ENCODE results near the gene MXD3. TPM values are rescaled to one million over a fixed set of nuclear protein-coding genes. Genes with fewer than 3 reads are reported as not detected.

The MXD3 gene
- total and polyA plus RNA-seq, 2 of the 4 experiments (the other 2 are of a cell fraction), result 7.3 to 12.9 TPM

- H3K27me3 ChIP-seq (ENCODE audit: control insufficient read depth, insufficient read depth, low read length), result no peaks in the 10 kb centered on the region
- H3K18ac ChIP-seq (ENCODE audit: low read depth, low read length), result no peak overlapping the region
- no peak overlapping the region for H2BK15ac ChIP-seq (ENCODE audit: low read depth, low read length)
- dilution Hi-C loops (cut with HindIII; ENCODE audit: low sequenced_read_pairs, unreplicated experiment) (no loop called here), in situ Hi-C loops (cut with MboI; ENCODE audit: low sequenced_read_pairs) (no loop called here), intact Hi-C loops (cut with micrococcal nuclease) (no loop called here)
- no peak overlapping the region for H3K14ac ChIP-seq (replicated peaks; ENCODE audit: low read depth, low read length)
- POLR2A ChIA-PET (ENCODE audit: unreplicated experiment), result no interaction called here
- no peak overlapping the region for H4K8ac ChIP-seq (ENCODE audit: low read depth in 2 of 2, low read length in 2 of 2)
- 95% methylated on average over 18 of the region's 35 CpGs; no CpG with 5 or more reads in 1 of the 2 experiments for whole genome bisulfite sequencing, 2 experiments (ENCODE audit: extremely low coverage in 2 of 2, insufficient read length in 1 of 2)
- H3K4me1 ChIP-seq (ENCODE audit: control insufficient read depth, insufficient read depth, low read length), result no peaks in the 10 kb centered on the region
- H2AK9ac ChIP-seq (replicated peaks; ENCODE audit: low read depth, low read length, poor library complexity), result no peak overlapping the region
- H3K9me1 ChIP-seq (ENCODE audit: insufficient read depth, low read length), result no peaks in the 10 kb centered on the region
- ATAC-seq (ENCODE audit: low read depth) (no peak), DNase-seq (no peak)
- no peak overlapping the region for H3K56ac ChIP-seq (ENCODE audit: extremely low read depth, insufficient read depth, low read length)
- BruUV-seq (replicated peaks), result no TSS peak
- H4K20me1 ChIP-seq (ENCODE audit: insufficient read depth, low read length), result no peaks in the 10 kb centered on the region; the same call in 1 of the 2 replicates
- no peak overlapping the region for H4K5ac ChIP-seq (ENCODE audit: low read depth, low read length)
- no peak overlapping the region for H2BK20ac ChIP-seq (ENCODE audit: low read depth, low read length)
- H2BK5ac ChIP-seq (ENCODE audit: low read depth, low read length, poor library complexity, severe bottlenecking), result no peak overlapping the region
- H3K27ac ChIP-seq (ENCODE audit: insufficient read depth, low read length), result no peak overlapping the region
- H3K9ac ChIP-seq (ENCODE audit: low read depth, low read length), result no peak overlapping the region
- H3K4me3 ChIP-seq (ENCODE audit: insufficient read depth, low read depth, low read length), result no peak overlapping the region
- no peak overlapping the region for H2AK5ac ChIP-seq (ENCODE audit: low read depth, low read length)
- peaks cover 73% of the 10 kb centered on the region for H3K36me3 ChIP-seq (ENCODE audit: control insufficient read depth, insufficient read depth, low read length)
- no peak for TF ChIP-seq CTCF (conservative IDR thresholded peaks at IDR 0.05; ENCODE audit: low read depth, low read length)
- TF ChIP-seq ELK1 (IDR thresholded peaks at IDR 0.05; ENCODE audit: borderline replicate concordance, low read depth, low read length), result no peak
- no peak for TF ChIP-seq MAFK (IDR thresholded peaks at IDR 0.05; ENCODE audit: low read depth, low read length)
- no peak for TF ChIP-seq RFX5 (IDR thresholded peaks at IDR 0.05; ENCODE audit: low read depth, low read length)
- no peak for TF ChIP-seq POLR2A (IDR thresholded peaks at IDR 0.05; ENCODE audit: low read depth, low read length)
- TF ChIP-seq CEBPB (IDR thresholded peaks at IDR 0.05; ENCODE audit: low read depth, low read length), result no peak
- TF ChIP-seq RAD21 (IDR thresholded peaks at IDR 0.05; ENCODE audit: low read length), result no peak
- TF ChIP-seq RCOR1 (IDR thresholded peaks at IDR 0.05; ENCODE audit: insufficient replicate concordance, low read length), result no peak
- no peak overlapping the region for H2BK120ac ChIP-seq (ENCODE audit: low read depth, low read length)
- H3K9me3 ChIP-seq (ENCODE audit: control insufficient read depth, insufficient read depth, low read length), result no peaks in the 10 kb centered on the region
- no peak overlapping the region for H3K4ac ChIP-seq (ENCODE audit: low read depth, low read length)
- H3K79me1 ChIP-seq (ENCODE audit: low read depth in 1 of 2, low read length in 2 of 2), result peaks cover 5 to 17% of the 10 kb centered on the region in 2 experiments; a peak in 2 of 4 replicates
- CTCF ChIA-PET, result no interaction called here
- H3K23ac ChIP-seq (ENCODE audit: low read depth, low read length), result no peak overlapping the region
- H3K4me2 ChIP-seq (ENCODE audit: low read depth, low read length), result no peak overlapping the region
- no peak overlapping the region for H4K91ac ChIP-seq (ENCODE audit: insufficient read depth, low read depth, low read length)
- H2AFZ ChIP-seq (replicated peaks; ENCODE audit: low read length, poor library complexity), result peak overlapping the region; percentile 27
These were observed 20.6 kb upstream of the MXD3 start for GRCh38 chr5:177332031-177332895.
